ENCODE data around the gene TBC1D17.

Gene TBC1D17

DNA sequence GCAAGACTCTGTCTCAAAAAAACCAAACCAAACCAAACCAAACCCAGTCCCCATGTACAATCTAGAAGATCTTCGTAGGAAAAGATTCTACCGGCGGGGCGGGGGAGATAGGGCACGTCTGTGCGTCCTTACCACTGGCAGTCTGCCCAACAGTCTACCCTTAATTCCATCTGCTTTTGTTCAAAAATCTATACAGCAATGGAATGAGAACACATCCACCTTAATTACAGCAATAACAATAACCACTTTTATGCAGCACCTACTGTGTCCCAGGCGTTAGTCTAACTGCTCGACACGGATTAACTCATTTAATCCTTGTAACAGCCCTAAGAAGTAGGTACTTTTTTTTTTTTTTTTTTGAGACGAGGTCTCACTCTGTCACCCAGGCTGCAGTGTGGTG, 49.0 kb downstream of the TBC1D17 start:
- Histone ChIP-seq H3F3A (ENCODE audit: low read depth) (peaks cover 11% of the 10 kb centered on the region; the same call in 1 of the 2 replicates), H3K9me2 (replicated peaks; ENCODE audit: low read depth, low read length) (no peaks in the 10 kb centered on the region), H3K79me2 (ENCODE audit: insufficient read depth, low read length) (peaks cover 86% of the 10 kb centered on the region), H3K9me3 (ENCODE audit: insufficient read depth, low read depth, low read length) (no peaks in the 10 kb centered on the region), H3K36me3 (ENCODE audit: insufficient read depth, low read length) (peaks cover 32% of the 10 kb centered on the region; the same call in 1 of the 2 replicates), H3K4me3 (ENCODE audit: low read length, poor library complexity, severe bottlenecking) (peak overlapping the region; percentile 88), H3K9ac (ENCODE audit: low read depth, low read length, poor library complexity, severe bottlenecking) (peak overlapping the region; percentile 97), H3K4me1 (ENCODE audit: insufficient read depth, low read length, poor library complexity, severe bottlenecking) (peaks cover 59% of the 10 kb centered on the region), H4K20me1 (ENCODE audit: insufficient read depth, low read length, poor library complexity, severe bottlenecking) (peaks cover 69% of the 10 kb centered on the region), H3K4me2 (ENCODE audit: low read depth, low read length, poor library complexity, severe bottlenecking) (peak overlapping the region; percentile 96), H2AFZ (ENCODE audit: low read length) (no peak overlapping the region), H3K27me3 (ENCODE audit: insufficient read depth, low read length, poor library complexity, severe bottlenecking) (peaks cover 7% of the 10 kb centered on the region)
- TF ChIP-seq, protein P1, sequence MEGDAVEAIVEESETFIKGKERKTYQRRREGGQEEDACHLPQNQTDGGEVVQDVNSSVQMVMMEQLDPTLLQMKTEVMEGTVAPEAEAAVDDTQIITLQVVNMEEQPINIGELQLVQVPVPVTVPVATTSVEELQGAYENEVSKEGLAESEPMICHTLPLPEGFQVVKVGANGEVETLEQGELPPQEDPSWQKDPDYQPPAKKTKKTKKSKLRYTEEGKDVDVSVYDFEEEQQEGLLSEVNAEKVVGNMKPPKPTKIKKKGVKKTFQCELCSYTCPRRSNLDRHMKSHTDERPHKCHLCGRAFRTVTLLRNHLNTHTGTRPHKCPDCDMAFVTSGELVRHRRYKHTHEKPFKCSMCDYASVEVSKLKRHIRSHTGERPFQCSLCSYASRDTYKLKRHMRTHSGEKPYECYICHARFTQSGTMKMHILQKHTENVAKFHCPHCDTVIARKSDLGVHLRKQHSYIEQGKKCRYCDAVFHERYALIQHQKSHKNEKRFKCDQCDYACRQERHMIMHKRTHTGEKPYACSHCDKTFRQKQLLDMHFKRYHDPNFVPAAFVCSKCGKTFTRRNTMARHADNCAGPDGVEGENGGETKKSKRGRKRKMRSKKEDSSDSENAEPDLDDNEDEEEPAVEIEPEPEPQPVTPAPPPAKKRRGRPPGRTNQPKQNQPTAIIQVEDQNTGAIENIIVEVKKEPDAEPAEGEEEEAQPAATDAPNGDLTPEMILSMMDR (conservative IDR thresholded peaks at IDR 0.05; ENCODE audit: low read length), result no peak
- TF ChIP-seq EZH2phosphoT487 (IDR thresholded peaks at IDR 0.05; ENCODE audit: borderline replicate concordance), result no peak

DNA sequence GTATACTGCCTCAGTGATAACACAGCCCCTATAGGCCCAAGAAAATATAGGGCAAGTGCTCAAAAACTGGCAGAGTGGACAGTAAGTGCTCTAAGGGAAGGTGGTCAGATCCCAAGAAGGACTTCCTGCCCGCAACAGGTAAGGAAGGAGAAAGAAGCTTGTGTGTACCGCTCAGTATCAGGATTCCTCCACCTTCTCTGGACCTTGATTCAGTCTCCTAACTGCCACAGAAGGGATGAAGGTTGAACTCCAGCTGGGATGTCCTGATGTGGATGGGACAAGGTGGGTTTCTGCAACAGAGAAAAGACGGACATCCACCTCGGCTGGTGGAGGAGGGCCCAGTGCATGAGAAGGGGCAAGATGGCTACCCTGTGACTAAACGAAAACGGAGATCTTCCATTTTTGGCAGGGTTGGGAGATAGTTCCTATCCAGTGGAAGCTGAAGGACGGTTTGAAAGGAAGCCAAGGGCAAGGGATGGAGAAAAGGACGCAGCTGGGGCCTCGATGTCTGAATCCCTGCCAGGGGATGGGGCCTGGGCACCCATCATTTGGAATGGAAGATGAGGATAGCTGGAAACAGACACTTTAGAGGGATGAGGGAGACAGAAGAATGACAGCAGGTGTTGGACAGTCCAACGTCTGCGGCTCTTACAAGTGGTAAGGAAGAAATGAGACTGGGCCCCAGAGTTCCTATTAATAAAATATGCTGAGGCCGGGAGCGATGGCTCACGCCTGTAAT, 50.2 kb downstream of the TBC1D17 start:
- H3K9ac ChIP-seq (ENCODE audit: low read depth, low read length, poor library complexity, severe bottlenecking), result peak overlapping the region; percentile 97
- TF ChIP-seq, protein P1 (conservative IDR thresholded peaks at IDR 0.05; ENCODE audit: low read length), result no peak
- no peak for TF ChIP-seq EZH2phosphoT487 (IDR thresholded peaks at IDR 0.05; ENCODE audit: borderline replicate concordance)
- peak overlapping the region; percentile 96 for H3K4me2 ChIP-seq (ENCODE audit: low read depth, low read length, poor library complexity, severe bottlenecking)
- H4K20me1 ChIP-seq (ENCODE audit: insufficient read depth, low read length, poor library complexity, severe bottlenecking), result peaks cover 57% of the 10 kb centered on the region
- no peaks in the 10 kb centered on the region for H3K9me2 ChIP-seq (replicated peaks; ENCODE audit: low read depth, low read length)
- H3K27me3 ChIP-seq (ENCODE audit: insufficient read depth, low read length, poor library complexity, severe bottlenecking), result peaks cover 7% of the 10 kb centered on the region
- H3K9me3 ChIP-seq (ENCODE audit: insufficient read depth, low read depth, low read length), result no peaks in the 10 kb centered on the region
- H3K4me3 ChIP-seq (ENCODE audit: low read length, poor library complexity, severe bottlenecking), result peak overlapping the region; percentile 88
- peaks cover 79% of the 10 kb centered on the region for H3K79me2 ChIP-seq (ENCODE audit: insufficient read depth, low read length)
- H2AFZ ChIP-seq (ENCODE audit: low read length), result no peak overlapping the region
- peaks cover 22% of the 10 kb centered on the region; the same call in 1 of the 2 replicates for H3K36me3 ChIP-seq (ENCODE audit: insufficient read depth, low read length)
- peaks cover 18% of the 10 kb centered on the region; the same call in 1 of the 2 replicates for H3F3A ChIP-seq (ENCODE audit: low read depth)
- H3K4me1 ChIP-seq (ENCODE audit: insufficient read depth, low read length, poor library complexity, severe bottlenecking), result peaks cover 55% of the 10 kb centered on the region

DNA sequence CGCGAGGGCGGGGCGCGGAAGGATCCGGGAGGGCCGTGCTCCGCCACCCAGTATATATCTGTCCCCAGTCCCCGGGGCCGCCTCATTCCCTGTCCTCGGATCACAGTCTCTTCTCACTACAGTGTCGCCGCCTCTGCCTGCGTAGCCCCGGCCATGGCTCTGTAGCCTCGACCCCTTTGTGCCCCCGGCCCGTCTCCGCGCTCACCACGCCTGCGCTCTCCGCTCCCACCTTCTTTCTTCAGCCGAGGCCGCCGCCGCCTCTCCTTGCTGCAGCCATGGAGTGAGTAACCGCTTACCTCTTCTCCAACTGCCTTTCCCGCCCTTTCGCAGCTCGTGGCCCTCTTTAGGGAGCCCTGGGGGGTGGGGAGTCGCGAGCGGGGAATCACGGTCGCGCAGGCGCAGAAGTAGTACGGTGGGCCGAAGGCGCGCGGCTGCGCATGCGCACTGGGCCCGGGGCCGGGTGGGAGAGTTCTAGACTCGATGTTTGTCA, 51.7 kb downstream of the TBC1D17 start, which contains the start of the genes ATF5 and NUP62:
ATF5 (plus strand) TSS at position 85 of the 490 bp plus-strand sequence. CDS start 1,646 bp downstream, outside the sequence.
NUP62 (minus strand) TSS at position 384 of the 490 bp plus-strand sequence. CDS start 19,697 bp downstream, outside the sequence.
- H4K20me1 ChIP-seq (ENCODE audit: insufficient read depth, low read length, poor library complexity, severe bottlenecking), result peaks cover 43% of the 10 kb centered on the region
- H3K36me3 ChIP-seq (ENCODE audit: insufficient read depth, low read length), result peaks cover 9% of the 10 kb centered on the region; the same call in 1 of the 2 replicates
- TF ChIP-seq, protein P1 (conservative IDR thresholded peaks at IDR 0.05; ENCODE audit: low read length), result no peak
- TF ChIP-seq EZH2phosphoT487 (IDR thresholded peaks at IDR 0.05; ENCODE audit: borderline replicate concordance), result no peak
- peak within 1 kb of the TSS; percentile 63 for H2AFZ ChIP-seq (ENCODE audit: low read length)
- H3K9me2 ChIP-seq (replicated peaks; ENCODE audit: low read depth, low read length), result no peaks in the 10 kb centered on the region
- peaks cover 21% of the 10 kb centered on the region; the same call in 1 of the 2 replicates for H3F3A ChIP-seq (ENCODE audit: low read depth)
- H3K9me3 ChIP-seq (ENCODE audit: insufficient read depth, low read depth, low read length), result no peaks in the 10 kb centered on the region
- H3K79me2 ChIP-seq (ENCODE audit: insufficient read depth, low read length), result peaks cover 64% of the 10 kb centered on the region
- peak within 1 kb of the TSS; percentile 88 for H3K4me3 ChIP-seq (ENCODE audit: low read length, poor library complexity, severe bottlenecking)
- peaks cover 57% of the 10 kb centered on the region for H3K4me1 ChIP-seq (ENCODE audit: insufficient read depth, low read length, poor library complexity, severe bottlenecking)
- peaks cover 7% of the 10 kb centered on the region for H3K27me3 ChIP-seq (ENCODE audit: insufficient read depth, low read length, poor library complexity, severe bottlenecking)
- H3K9ac ChIP-seq (ENCODE audit: low read depth, low read length, poor library complexity, severe bottlenecking), result peak within 1 kb of the TSS; percentile 97
- H3K4me2 ChIP-seq (ENCODE audit: low read depth, low read length, poor library complexity, severe bottlenecking), result peak within 1 kb of the TSS; percentile 96

Data from Loucy (cell line).